WTC11 (cell line): Measurements from ENCODE around the gene SYNPO2.

Source experiments
- ATF1 ChIP-seq: sonication (generic); formaldehyde crosslinking; IDR thresholded peaks from 2 replicates; pipeline ENCODE4 v1.8.1; 2023; ENCODE audit warnings: mild to moderate bottlenecking, moderate library complexity, missing genetic modification reagents
- MAX ChIP-seq: sonication (generic); formaldehyde crosslinking; IDR thresholded peaks from 2 replicates; pipeline ENCODE4 v1.8.0; 2022; ENCODE audit warnings: mild to moderate bottlenecking, missing genetic modification reagents
- NR1H2 ChIP-seq: sonication (generic); formaldehyde crosslinking; IDR thresholded peaks from 2 replicates; pipeline ENCODE4 v1.9.0; 2021; ENCODE audit warnings: mild to moderate bottlenecking, moderate library complexity, missing genetic modification reagents
- NR2C2 ChIP-seq: sonication (generic); formaldehyde crosslinking; IDR thresholded peaks from 2 replicates; pipeline ENCODE4 v1.8.0; 2022; ENCODE audit warnings: mild to moderate bottlenecking, missing genetic modification reagents
- SP1 ChIP-seq: sonication (generic); formaldehyde crosslinking; conservative IDR thresholded peaks from 2 replicates; pipeline ENCODE4 v1.8.1; 2022; ENCODE audit warnings: missing genetic modification reagents
- USF2 ChIP-seq: sonication (generic); formaldehyde crosslinking; IDR thresholded peaks from 2 replicates; pipeline ENCODE4 v1.8.1; 2023; ENCODE audit warnings: mild to moderate bottlenecking, missing genetic modification reagents, moderate library complexity
- ZNF416 ChIP-seq: fragments of 250-450 bp; sonication (Bioruptor Pico); IDR thresholded peaks from 2 replicates; pipeline ENCODE4 v1.9.0; 2021; ENCODE audit warnings: mild to moderate bottlenecking, inconsistent platforms
- TF ChIP-seq, protein P1 (sequence below): fragments of 200-600 bp; IDR thresholded peaks from 2 replicates; pipeline ENCODE4 v1.8.0; 2022; ENCODE audit warnings: antibody characterized with exemption
- TF ChIP-seq, protein P2 (sequence below): sonication (generic); formaldehyde crosslinking; IDR thresholded peaks from 2 replicates; pipeline ENCODE4 v1.8.0; 2022; ENCODE audit warnings: missing genetic modification reagents
- TF ChIP-seq, protein P3 (sequence below): sonication (generic); formaldehyde crosslinking; IDR thresholded peaks from 2 replicates; pipeline ENCODE4 v1.8.1; 2022; ENCODE audit warnings: mild to moderate bottlenecking, moderate library complexity, missing genetic modification reagents
- TF ChIP-seq, protein P4 (sequence below): sonication (generic); formaldehyde crosslinking; IDR thresholded peaks from 2 replicates; pipeline ENCODE4 v1.8.1; 2022; ENCODE audit warnings: low read depth, mild to moderate bottlenecking, moderate library complexity, missing genetic modification reagents, borderline replicate concordance

DNA sequence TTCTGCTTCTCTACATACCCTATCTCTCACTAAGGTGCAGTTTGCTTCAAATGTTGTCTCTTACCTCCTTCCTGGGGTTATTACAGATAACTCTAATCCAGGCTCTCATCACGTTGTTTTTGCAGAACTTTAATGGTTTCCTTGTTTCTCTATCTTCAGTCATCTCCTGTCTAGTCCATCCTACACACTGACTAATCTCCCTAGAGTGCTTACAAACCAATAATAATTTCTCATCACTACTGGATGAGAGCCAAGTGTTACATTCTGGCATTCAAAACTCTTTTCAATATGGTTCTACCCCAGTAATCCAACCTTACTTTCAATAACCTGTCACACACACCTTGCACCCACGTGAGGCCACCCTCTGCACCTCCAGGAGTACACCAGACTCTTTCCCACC is 86.1 kb downstream of the SYNPO2 start:
- TF ChIP-seq, protein P1, sequence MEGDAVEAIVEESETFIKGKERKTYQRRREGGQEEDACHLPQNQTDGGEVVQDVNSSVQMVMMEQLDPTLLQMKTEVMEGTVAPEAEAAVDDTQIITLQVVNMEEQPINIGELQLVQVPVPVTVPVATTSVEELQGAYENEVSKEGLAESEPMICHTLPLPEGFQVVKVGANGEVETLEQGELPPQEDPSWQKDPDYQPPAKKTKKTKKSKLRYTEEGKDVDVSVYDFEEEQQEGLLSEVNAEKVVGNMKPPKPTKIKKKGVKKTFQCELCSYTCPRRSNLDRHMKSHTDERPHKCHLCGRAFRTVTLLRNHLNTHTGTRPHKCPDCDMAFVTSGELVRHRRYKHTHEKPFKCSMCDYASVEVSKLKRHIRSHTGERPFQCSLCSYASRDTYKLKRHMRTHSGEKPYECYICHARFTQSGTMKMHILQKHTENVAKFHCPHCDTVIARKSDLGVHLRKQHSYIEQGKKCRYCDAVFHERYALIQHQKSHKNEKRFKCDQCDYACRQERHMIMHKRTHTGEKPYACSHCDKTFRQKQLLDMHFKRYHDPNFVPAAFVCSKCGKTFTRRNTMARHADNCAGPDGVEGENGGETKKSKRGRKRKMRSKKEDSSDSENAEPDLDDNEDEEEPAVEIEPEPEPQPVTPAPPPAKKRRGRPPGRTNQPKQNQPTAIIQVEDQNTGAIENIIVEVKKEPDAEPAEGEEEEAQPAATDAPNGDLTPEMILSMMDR, result no peak
- TF ChIP-seq MAX (CRISPR knock-in tag), result no peak
- TF ChIP-seq ZNF416 (CRISPR knock-in tag), result no peak
- TF ChIP-seq, protein P2, sequence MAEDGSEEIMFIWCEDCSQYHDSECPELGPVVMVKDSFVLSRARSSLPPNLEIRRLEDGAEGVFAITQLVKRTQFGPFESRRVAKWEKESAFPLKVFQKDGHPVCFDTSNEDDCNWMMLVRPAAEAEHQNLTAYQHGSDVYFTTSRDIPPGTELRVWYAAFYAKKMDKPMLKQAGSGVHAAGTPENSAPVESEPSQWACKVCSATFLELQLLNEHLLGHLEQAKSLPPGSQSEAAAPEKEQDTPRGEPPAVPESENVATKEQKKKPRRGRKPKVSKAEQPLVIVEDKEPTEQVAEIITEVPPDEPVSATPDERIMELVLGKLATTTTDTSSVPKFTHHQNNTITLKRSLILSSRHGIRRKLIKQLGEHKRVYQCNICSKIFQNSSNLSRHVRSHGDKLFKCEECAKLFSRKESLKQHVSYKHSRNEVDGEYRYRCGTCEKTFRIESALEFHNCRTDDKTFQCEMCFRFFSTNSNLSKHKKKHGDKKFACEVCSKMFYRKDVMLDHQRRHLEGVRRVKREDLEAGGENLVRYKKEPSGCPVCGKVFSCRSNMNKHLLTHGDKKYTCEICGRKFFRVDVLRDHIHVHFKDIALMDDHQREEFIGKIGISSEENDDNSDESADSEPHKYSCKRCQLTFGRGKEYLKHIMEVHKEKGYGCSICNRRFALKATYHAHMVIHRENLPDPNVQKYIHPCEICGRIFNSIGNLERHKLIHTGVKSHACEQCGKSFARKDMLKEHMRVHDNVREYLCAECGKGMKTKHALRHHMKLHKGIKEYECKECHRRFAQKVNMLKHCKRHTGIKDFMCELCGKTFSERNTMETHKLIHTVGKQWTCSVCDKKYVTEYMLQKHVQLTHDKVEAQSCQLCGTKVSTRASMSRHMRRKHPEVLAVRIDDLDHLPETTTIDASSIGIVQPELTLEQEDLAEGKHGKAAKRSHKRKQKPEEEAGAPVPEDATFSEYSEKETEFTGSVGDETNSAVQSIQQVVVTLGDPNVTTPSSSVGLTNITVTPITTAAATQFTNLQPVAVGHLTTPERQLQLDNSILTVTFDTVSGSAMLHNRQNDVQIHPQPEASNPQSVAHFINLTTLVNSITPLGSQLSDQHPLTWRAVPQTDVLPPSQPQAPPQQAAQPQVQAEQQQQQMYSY, result no peak
- TF ChIP-seq SP1 (CRISPR knock-in tag), result no peak
- no peak for TF ChIP-seq USF2 (CRISPR knock-in tag)
- no peak for TF ChIP-seq NR1H2 (CRISPR knock-in tag)
- no peak for TF ChIP-seq NR2C2 (CRISPR knock-in tag)
- TF ChIP-seq, protein P3, sequence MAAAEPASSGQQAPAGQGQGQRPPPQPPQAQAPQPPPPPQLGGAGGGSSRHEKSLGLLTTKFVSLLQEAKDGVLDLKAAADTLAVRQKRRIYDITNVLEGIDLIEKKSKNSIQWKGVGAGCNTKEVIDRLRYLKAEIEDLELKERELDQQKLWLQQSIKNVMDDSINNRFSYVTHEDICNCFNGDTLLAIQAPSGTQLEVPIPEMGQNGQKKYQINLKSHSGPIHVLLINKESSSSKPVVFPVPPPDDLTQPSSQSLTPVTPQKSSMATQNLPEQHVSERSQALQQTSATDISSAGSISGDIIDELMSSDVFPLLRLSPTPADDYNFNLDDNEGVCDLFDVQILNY (CRISPR knock-in tag), result no peak
- TF ChIP-seq ATF1 (CRISPR knock-in tag), result no peak
- TF ChIP-seq, protein P4, sequence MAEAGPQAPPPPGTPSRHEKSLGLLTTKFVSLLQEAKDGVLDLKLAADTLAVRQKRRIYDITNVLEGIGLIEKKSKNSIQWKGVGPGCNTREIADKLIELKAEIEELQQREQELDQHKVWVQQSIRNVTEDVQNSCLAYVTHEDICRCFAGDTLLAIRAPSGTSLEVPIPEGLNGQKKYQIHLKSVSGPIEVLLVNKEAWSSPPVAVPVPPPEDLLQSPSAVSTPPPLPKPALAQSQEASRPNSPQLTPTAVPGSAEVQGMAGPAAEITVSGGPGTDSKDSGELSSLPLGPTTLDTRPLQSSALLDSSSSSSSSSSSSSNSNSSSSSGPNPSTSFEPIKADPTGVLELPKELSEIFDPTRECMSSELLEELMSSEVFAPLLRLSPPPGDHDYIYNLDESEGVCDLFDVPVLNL (CRISPR knock-in tag), result no peak
